T47D (cell line): Measurements from ENCODE around the gene LRIG1.

Source experiments
- DNase-seq, 2 experiments: peaks; one replicate each; pipeline versions ENCODE4 v3.0.0 to v3.0.0-alpha.2; 2011 to 2012; ENCODE audit warnings: low read depth in 1 of 2, low spot score in 1 of 2
- JUND ChIP-seq: IDR thresholded peaks from 2 replicates; pipeline ENCODE4 v1.6.1; 2012; ENCODE audit warnings: low read depth
- in situ Hi-C: cut with HindIII; loops from 2 replicates; pipeline ENCODE4 v1.10.0; 2016; ENCODE audit warnings: low sequenced_read_pairs, low pct_unique_long_range_greater_than_20kb

Gene LRIG1

GRCh38 chr3:66401157-66401550, 99.7 kb downstream of the LRIG1 start:
- in situ Hi-C loops: no loop called here
- TF ChIP-seq JUND: no peak
- no peak for DNase-seq

DNA sequence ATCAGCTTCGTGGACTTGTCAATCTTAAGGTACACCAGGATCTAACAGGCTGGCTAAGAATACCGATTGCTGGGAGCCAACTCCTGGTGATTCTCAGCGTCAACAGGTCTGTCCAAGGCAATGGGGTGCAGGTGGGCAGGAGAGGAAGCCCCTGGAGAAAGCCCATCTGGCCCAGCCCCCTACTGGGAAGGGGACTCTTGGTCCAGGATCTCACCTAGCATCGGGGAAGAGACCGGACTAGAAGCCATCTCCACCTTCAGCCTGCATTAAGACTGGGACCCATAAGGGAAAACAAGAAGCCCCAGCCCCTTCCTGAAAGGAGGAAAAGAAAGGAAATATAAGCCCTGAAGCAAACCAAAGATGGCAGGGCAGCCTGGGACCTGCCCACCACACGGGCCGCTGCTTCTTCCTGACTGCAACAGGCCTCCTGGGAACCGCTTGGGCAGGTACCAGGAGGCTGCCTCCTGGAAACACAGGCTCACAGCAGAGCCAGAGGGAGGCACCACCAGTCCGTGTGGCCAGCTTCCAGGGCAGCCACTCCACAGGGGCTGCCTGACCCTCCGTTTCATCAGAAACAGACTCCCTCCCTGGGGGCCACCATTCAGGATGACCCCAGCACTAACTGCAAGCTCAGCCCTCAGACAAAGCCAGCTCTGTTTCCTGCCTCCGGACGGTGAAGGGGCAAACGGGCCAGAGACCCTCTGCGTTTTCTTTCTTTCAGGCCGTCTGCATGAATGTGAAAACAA, 100.2 kb downstream of the LRIG1 start:
- DNase-seq: no peak
- in situ Hi-C loops: no loop called here
- TF ChIP-seq JUND: no peak

- TF ChIP-seq JUND: no peak
- DNase-seq: no peak
- in situ Hi-C loops: no loop called here
These were observed 101.1 kb downstream of the LRIG1 start for GRCh38 chr3:66399529-66400232.

DNA sequence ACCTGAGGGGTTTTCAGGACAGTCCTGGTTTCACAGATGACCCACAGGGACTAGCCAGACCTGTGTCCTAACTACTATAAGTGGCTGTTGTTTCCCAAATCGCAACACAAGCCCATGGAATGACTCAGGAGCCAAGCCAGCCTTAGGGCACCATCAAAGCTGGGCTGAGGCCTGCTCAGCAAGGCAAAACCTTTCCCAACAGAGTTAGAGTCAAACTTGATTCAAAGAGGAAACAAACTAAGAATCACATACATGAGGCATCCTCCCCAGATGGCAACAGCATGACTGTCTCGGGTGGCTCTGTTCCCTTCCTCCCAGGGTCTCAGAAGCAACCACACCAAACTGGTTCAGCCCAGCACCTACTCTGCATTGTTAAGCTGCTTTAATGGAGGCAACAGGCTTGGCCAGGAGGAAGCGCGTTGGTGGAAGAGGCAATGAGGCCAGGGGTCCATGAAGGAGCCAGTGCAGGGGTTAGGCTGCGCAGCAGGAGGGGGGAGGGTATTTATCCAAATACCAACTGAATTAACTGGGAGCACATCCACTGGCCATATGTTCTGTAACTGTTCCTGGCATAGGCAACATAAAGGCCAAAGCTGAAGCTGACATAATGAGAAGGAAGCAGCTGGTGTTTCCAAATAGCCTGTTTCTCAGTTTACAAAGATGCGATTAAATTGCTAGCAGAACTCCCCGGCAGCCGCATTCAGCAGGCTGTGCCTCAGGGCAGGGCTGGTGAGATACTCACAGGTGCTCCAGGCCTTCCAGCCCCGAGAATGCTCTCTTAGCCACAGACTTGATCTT, 102.4 kb downstream of the LRIG1 start:
- no peak for TF ChIP-seq JUND
- DNase-seq: no peak
- in situ Hi-C loops: no loop called here

- no peak for DNase-seq
- TF ChIP-seq JUND: no peak
- in situ Hi-C loops: no loop called here
These were observed 103.1 kb downstream of the LRIG1 start for GRCh38 chr3:66397745-66398144.

- in situ Hi-C loops: no loop called here
- no peak for TF ChIP-seq JUND
- DNase-seq: no peak
These were observed 103.9 kb downstream of the LRIG1 start for GRCh38 chr3:66396888-66397287.

- DNase-seq: no peak
- in situ Hi-C loops: no loop called here
- TF ChIP-seq JUND: no peak
These were observed 104.6 kb downstream of the LRIG1 start for GRCh38 chr3:66396161-66396760.

- no peak for DNase-seq
- in situ Hi-C loops: no loop called here
- TF ChIP-seq JUND: no peak
These were observed 105.2 kb downstream of the LRIG1 start for GRCh38 chr3:66395635-66396034.

DNA sequence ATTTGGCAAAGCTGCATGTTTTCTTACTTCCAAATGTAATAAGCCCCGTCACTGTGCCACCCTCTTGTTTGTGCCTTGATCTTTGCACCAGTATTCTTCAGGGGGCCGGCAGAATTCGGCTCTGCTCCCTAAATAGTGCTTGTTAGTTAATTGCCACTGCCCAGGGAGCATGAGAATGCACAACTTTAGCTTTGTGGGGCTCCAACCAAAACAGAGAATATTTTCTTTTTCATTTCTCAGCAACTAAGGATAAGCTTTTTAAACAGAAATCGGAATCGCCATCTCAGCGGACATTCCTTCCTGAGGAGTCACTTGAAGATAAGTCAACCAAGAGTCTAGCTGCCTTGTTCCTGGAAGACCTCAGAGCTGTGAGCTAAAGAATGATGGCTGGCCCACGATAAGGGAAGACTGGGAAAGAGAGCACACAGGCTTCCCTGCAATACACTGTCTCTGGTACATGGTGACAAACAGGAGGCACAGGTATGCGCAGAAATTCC, 106.0 kb downstream of the LRIG1 start:
- in situ Hi-C loops: no loop called here
- DNase-seq: no peak
- no peak for TF ChIP-seq JUND

GRCh38 chr3:66394019-66394752, 106.6 kb downstream of the LRIG1 start:
- no peak for TF ChIP-seq JUND
- in situ Hi-C loops: no loop called here

DNA sequence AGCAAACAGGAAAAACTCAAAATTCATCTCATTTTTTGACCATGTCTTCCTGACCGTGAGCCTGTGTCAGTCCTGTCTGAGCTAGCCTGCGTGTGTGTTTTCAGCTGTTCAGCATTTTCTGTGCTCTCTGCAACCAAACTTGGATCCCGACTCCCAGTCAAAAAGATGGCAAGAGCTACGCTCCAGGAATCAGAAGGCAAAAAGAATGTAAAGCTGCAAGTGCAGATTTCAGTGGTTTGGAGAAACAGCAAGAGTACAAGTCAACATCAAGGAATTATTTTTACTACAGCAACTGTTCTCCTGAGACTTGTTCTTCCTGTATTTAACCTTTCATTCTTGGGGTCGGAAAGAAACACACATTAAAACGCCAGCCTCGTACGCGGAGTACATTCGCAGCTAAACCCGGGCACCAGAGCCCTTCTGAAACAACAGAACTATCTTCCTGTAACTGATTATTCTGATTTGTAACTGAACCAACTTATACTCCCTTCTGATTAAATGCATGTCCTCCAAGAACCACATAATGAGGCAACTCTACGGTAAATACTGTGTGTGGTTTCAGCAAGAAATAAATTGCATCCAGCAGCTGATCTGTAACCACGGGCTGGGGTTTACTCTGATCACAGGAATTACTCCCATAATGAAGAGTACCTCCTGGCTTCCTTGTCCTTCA, 107.4 kb downstream of the LRIG1 start:
- no peak for TF ChIP-seq JUND
- in situ Hi-C loops: no loop called here
- no peak for DNase-seq

More at GRCh38 chr3:66394019-66394752, 106.6 kb downstream of the LRIG1 start:
- DNase-seq: no peak
